GM20431 (cell line): ENCODE measurements around the gene MYOD1.

Source experiments
- in situ Hi-C: fragments of 300-500 bp; cut with MseI, MboI; formaldehyde crosslinking; loops from one replicate; pipeline ENCODE4 v1.15.0; 2020; ENCODE audit warnings: low sequenced_read_pairs; ENCODE audit not compliant: unreplicated experiment

MYOD1 gene

DNA sequence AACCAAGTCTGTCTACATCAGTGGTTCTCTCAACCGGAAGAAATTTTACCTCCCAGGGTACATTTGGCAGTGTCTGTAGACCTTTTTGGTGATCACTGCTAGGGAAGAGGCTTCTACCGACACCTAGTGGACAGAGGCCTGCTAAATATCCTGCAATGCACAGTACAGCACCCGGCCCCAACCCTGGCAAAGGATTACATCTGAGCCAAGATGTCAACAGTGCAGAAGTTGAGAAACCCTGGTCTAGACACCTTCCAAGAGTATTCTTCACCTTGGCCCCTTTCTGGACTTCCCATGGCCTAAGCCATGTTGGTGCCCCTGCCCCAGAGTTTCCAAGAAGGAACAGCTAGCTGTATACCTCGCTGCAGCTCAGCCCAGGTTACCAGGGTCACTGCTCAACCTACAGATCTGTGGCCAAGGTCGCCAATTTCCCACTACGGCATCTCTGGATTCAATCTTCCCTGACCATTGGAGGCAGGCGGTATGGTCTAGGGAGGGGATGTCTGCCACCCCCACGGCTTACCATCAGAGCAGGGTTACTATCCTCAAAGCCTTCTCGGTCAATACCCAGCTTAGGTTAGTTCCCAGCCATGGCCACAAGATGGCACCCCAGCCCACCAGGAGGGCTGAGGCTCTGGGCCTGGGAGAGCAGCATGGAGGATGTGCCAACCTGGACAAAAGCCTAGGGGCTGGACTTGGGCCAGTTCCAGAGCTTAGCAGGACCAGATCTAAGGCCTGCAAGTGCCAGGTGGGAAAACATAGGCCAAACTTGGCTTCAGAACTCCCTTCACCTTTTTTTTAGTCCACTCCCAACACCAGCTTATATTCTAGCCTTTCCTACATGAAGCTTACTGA, 11.5 kb downstream of the MYOD1 start:
- in situ Hi-C loops, result no loop called here

- in situ Hi-C loops, result no loop called here
These were observed 13.9 kb downstream of the MYOD1 start for GRCh38 chr11:17733261-17733660.

DNA sequence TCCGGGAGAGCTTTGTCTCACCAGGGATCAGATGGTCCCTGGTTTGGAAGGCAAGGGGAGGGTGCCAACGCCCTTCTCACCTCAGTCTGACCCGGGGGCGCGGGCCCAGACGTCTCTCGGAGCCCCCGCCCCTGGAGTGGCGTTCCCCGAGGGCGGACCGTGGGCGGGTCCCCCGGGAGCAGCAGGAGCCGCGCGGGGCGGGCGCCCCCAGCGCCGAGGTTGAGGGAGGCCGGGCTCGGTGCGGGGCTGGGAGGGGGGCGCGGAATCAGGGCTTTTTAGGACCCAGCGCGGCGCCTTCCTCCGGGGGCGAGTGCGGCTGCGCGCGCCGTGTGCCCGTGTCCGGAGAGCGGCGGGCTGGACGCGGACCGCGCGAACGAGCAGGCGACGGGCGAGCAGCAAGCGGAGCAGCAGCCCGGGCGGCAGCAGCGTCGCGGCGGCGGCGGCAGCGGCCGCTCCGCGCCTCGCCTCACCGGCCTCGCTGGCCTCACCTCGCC, 15.1 kb downstream of the MYOD1 start, which contains the start of gene KCNC1:
Gene KCNC1, plus strand, starts transcription at position 364 of the 494 bp plus-strand sequence. CDS start 1,222 bp downstream, outside the sequence.
- in situ Hi-C loops, result no loop called here

- in situ Hi-C loops, result no loop called here
These were observed 15.8 kb downstream of the MYOD1 start for GRCh38 chr11:17734986-17735817.

GRCh38 chr11:17735818-17736578, 16.6 kb downstream of the MYOD1 start:
- in situ Hi-C loops, result no loop called here

GRCh38 chr11:17736579-17736893, 17.2 kb downstream of the MYOD1 start:
- in situ Hi-C loops, result no loop called here

DNA sequence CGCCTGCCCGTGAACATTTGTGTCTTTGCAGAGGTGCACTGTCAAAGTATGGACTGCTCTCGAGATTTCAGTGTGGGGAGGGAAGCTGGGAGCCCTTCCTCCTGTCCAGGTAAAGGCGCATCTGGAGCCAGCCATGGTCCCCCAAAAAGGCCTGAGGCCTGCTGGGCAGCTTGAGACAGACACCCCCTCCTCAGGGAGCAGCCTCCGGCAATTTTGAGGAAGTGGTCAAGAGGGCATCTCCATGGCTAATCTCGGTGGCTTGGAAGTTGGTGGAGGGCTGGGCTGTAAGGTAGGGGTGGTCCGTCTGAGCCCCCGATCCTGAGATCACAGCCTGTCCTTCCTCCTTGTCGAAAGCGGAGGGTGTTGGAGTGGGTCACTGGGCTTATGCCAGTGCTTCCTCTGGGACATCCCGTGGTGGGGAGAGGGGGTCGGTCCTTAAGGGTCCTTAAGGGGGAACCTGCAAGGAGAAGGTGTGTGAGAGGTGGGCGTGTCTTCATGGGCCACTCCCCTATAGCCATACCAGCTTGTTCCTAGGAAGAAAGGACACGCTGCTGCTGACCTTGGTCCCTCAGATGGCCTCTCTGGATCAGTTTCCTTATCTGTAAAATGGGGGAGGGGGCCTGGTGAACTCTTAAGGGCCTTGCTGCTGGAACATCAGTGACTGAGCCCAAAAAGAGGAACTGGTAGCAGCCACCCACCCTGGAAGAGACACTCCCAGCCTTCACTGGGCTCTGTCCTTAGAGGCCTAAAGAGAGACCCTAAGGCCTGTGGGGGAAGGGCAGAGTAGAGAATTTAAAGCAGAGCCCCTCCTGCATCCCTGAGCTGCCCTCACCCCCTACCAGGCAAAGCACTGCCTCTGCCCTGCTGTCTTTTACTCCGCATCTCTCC, 17.8 kb downstream of the MYOD1 start:
- in situ Hi-C loops, result no loop called here

- in situ Hi-C loops, result no loop called here
These were observed 19.0 kb downstream of the MYOD1 start for GRCh38 chr11:17738151-17738973.

- in situ Hi-C loops, result no loop called here
These were observed 20.6 kb downstream of the MYOD1 start for GRCh38 chr11:17739945-17740338.

DNA sequence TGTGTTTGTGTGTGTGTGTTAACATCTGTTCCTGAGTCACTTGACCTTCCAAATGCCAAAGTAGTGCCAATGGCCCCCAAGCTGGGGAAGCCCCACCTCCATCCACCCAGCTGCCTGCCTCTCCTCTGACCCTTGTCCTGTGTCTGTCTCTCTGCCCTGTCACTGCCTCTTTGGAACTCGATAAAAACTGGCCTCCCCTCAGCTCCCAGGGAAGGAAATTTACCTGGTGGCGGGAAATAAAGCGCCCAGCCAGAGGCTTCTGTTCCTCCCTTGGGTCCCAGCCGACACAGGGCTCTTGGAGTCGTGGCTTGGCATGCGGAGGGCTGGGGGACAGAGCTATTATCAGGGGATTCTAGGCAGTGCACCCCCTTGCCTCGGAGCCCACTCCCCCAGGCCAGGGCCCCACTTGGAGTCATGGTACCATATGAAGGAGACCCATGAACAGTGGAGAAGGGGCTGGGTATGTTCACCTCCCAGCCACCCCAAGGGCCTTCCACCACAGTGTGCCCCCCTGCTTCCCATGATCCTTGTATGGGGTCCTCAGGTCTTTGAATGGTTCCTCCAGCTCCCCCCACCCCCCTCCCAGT, 21.4 kb downstream of the MYOD1 start:
- in situ Hi-C loops, result no loop called here

DNA sequence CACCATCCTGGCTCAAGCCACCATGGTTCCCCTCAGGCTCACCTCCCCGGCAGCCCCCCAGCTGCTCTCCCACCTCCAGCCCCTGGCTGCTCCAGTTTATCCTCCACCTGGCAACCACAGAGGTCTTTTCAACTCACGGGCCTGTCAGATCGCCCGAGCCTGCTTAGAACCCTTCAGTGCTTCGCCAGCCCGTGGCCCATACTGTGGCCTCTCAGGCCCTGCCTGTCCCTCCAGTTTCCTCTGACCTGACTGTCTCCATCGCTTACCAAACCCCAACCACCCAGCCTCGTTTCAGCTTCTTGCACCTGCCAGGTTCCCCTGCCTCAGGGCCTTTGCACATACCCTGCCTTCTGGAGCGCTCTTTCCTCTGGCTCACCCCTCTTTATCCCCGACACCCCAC, 22.1 kb downstream of the MYOD1 start:
- in situ Hi-C loops, result no loop called here

- in situ Hi-C loops, result no loop called here
These were observed 22.6 kb downstream of the MYOD1 start for GRCh38 chr11:17742019-17742418.

DNA sequence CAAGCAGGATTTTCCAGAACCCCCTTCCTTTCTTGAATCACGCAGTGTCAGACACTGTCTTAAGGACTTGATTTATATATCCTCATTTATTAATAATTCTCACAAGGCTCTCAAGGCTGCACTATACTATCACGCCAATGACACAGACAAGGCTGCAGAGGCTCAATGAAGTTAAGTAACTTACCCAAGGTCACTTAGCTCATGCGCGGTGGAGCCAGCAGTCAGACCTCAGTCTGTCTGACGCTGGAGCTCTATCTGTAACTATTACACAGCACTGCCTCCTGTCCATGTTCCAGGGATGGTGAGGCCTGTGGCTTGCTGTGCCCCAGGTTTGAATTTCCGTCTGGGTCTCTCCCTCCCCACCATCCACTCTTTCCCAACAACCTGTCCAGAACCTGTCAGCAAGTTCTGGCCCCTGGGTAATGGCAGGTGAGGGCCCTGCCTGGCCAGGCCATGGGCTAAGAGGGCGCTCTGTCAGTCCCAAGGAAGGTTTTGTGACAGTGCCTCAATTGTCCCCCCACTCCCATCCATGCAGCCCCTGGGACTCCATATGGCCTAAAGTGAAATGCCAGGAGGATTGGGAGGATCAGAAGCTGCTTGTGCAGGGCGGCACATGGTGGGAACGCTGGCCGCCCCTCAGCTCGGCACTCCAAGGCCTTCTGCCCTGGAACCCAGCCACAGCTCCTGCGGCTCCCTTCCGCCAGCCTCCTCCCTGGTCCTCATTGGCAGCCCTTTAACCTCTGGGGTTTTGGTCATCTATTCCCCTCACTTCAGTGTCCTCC, 23.8 kb downstream of the MYOD1 start:
- in situ Hi-C loops, result no loop called here

- in situ Hi-C loops, result no loop called here
These were observed 24.4 kb downstream of the MYOD1 start for GRCh38 chr11:17743808-17744119.

DNA sequence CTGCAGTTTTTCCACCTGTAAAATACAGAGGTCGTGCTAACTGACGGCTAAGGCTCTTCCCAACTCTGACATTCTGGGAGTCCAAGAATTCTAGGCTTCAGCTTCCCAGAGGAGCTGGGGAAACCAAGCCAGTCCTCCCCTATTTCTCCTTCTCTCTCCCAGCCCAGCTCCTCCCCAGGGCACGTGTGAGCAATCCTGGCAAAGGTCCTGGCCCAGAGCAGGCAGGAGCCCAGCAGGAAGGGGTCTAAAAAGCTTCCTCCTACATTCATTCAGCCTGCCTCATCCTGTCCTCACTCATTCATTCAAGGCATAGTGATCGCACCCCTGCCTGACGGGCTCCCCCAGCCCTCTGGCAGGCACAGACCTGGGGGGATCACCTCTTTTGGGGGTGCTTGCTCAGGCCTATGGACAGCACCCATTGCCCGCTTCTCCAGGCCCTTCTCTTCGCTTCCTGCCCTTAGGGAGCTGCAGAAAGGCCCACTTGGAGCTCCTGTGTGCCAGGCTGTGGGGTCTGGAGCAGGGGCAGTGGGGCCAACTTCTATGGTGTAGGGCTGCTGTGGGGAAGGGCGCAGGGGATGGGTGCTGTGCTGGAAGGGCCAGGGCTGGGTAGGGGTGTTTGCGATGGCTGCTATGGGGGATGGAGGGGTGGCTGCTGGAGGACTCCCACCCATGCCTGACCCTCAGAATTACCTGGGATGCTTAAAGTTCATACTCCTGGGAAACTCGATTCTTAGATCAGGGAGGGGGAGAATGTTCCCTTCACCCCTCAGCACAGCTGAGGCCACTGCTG, 25.0 kb downstream of the MYOD1 start:
- in situ Hi-C loops, result no loop called here

DNA sequence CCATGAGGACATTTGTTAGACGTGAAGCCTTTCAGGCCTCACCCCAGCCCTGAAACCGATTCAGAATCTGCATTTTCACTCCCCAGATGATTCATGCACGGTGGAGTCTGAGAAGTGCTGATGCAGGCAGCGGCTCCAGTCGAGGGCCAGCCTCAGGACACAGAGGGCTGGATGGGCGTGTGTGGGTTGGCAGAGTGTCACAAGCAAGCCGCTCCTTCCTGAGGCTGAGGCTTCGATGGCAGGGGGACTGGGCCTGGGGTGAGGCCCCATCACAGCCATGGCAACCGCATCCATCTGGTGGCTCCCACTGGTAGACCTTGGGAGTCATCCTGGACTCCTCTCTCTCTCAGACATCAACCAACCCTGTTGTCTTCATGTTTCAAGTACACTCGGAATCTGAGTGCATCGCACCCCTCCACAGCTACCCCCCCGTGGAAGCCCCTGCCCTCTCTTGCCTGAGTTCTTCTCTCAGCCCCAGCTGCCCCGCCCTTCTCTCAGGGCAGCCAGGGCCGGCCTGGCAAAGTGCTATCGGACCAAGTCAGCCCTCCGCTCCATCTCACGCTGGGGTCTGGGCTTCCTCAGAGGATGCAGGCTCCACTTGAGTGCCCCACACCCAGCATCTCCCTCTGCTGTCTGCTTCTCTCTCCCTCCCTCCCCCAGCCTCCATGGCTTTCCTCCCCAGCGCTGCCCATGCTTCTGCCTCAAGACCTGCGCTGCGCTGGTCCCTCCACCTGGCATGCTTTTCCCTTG, 25.8 kb downstream of the MYOD1 start:
- in situ Hi-C loops, result no loop called here
